ENCODE data around the gene MRPL19. TPM values are rescaled to one million over a fixed set of nuclear protein-coding genes. Genes with fewer than 3 reads are reported as not detected.

MRPL19 gene
- total RNA-seq (50.4 and 52.3 TPM in 2 replicates), polyA plus RNA-seq (10.1 and 13.0 TPM in 2 replicates), polyA minus RNA-seq (15.4 and 21.5 TPM in 2 replicates), Bru-seq, nascent RNA (percentile 77 among the genes with signal in this experiment), BruChase-seq, experiment 1, labeled RNA remaining after a 6-hour chase (percentile 95 among the genes with signal in this experiment), BruChase-seq, experiment 2, labeled RNA remaining after a 2-hour chase (percentile 88 among the genes with signal in this experiment)
- 22.7 and 29.0 TPM in 2 replicates for polyA plus RNA-seq (2011; cell fraction: cytosol; rRNA removed)
- 14.5 and 19.0 TPM in 2 replicates for polyA plus RNA-seq (2011; cell fraction: nucleus; rRNA removed)
- polyA plus RNA-seq (2012), result 41.1 and 55.6 TPM in 2 replicates
- 26.0 TPM for polyA minus RNA-seq (2011; cell fraction: cytosol; rRNA and poly(A)+ RNA removed)
- 40.4 and 42.0 TPM in 2 replicates for polyA minus RNA-seq (2011; cell fraction: nucleus; rRNA and poly(A)+ RNA removed)
- long read RNA-seq, transcript MRPL19-205 (5 exons, 744 nt), result minor isoform, 5 of 206 reads
- long read RNA-seq, transcript MRPL19-202 (6 exons, 3,479 nt), result major isoform, 160 of 206 reads
- long read RNA-seq, partial matches to known transcripts, result 1 of 206 reads
- long read RNA-seq, other reads (novel, unspliced or antisense), result 40 of 206 reads

- Histone ChIP-seq H3K4me3 (replicated peaks in 1 of 3; ENCODE audit: insufficient read depth in 1 of 3, low read depth in 1 of 3, low read length in 3 of 3) (peak within 1 kb of the TSS; percentile 65 to 78 (median 72)), H3K36me3 (ENCODE audit: control insufficient read depth in 2 of 2, extremely low read depth in 1 of 2, insufficient read depth in 2 of 2, low read length in 2 of 2) (peaks cover 9% of the 10 kb centered on the region in 2 experiments), H3K4me1 (ENCODE audit: control insufficient read depth, extremely low read depth, insufficient read depth, low read length) (peaks cover 9% of the 10 kb centered on the region), H3K9ac (replicated peaks; ENCODE audit: extremely low read depth, insufficient read depth, low read length) (peak within 1 kb of the TSS; percentile 68), H4K20me1 (replicated peaks; ENCODE audit: control insufficient read depth, extremely low read depth, insufficient read depth, low read length) (no peaks in the 10 kb centered on the region), H3K9me3 (replicated peaks; ENCODE audit: control insufficient read depth, insufficient read depth, low read length) (no peaks in the 10 kb centered on the region), H3K27ac (ENCODE audit: insufficient read depth, low read depth, low read length) (peak within 1 kb of the TSS; percentile 46), H3K79me2 (ENCODE audit: control insufficient read depth, insufficient read depth, low read length) (peaks cover 18% of the 10 kb centered on the region), H3K9me1 (replicated peaks; ENCODE audit: control insufficient read depth, extremely low read depth, insufficient read depth, low read length) (peaks cover 4% of the 10 kb centered on the region), H3K27me3 (ENCODE audit: control insufficient read depth in 2 of 2, insufficient read depth in 2 of 2, low read length in 2 of 2) (no peaks in the 10 kb centered on the region), H2AFZ (ENCODE audit: low read depth, low read length) (peak within 1 kb of the TSS; percentile 97), H3K4me2 (ENCODE audit: insufficient read depth, low read length) (peak within 1 kb of the TSS; percentile 95)
- no peak for TF ChIP-seq CTCF (IDR thresholded peaks at IDR 0.05; ENCODE audit: extremely low read depth in 1 of 2, insufficient read depth in 1 of 2, low read depth in 1 of 2, low read length in 2 of 2)
- TF ChIP-seq POLR2A (IDR thresholded peaks at IDR 0.05; ENCODE audit: low read depth, low read length), result peak; percentile 68
- no peak for TF ChIP-seq EZH2 (IDR thresholded peaks at IDR 0.05; ENCODE audit: borderline replicate concordance, low read depth, low read length, severe bottlenecking)
- peak; percentile 47 for TF ChIP-seq MYC (IDR thresholded peaks at IDR 0.05; ENCODE audit: low read depth, low read length)
- TF ChIP-seq, protein P1, sequence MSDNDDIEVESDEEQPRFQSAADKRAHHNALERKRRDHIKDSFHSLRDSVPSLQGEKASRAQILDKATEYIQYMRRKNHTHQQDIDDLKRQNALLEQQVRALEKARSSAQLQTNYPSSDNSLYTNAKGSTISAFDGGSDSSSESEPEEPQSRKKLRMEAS (IDR thresholded peaks at IDR 0.05; ENCODE audit: insufficient read depth, insufficient read length), result peak; percentile 7
- TF ChIP-seq POLR2AphosphoS5 (IDR thresholded peaks at IDR 0.05; ENCODE audit: insufficient read depth, low read depth, low read length), result peak; percentile 52
- TF ChIP-seq JUN (IDR thresholded peaks at IDR 0.05; ENCODE audit: borderline replicate concordance, insufficient read depth, insufficient read length, low read depth), result no peak
- TF ChIP-seq GATA2 (IDR thresholded peaks at IDR 0.05; ENCODE audit: insufficient read depth, insufficient read length, low read depth, low read length), result no peak
- TF ChIP-seq FOS (IDR thresholded peaks at IDR 0.05; ENCODE audit: borderline replicate concordance, insufficient read depth, low read length), result no peak
- DNase-seq (ENCODE audit: low read depth, low spot score) (peak; percentile 93), FAIRE-seq (peak; percentile 96)
- dilution Hi-C loops (cut with MboI; ENCODE audit: extremely low pct_ligation_motif_present, low sequenced_read_pairs) (no loop called here), intact Hi-C loops (cut with micrococcal nuclease) (loop anchor here (1.0 kb wide), 1 partner anchor 63 kb away; the partner anchor contains the start of gene GCFC2)
- CTCF ChIA-PET, result interaction anchor here (0.6 to 1.7 kb wide), 7 partner anchors 9 to 181 kb away, joined by 3 to 9 read pairs (median 5); partner anchors contain the start of gene GCFC2
- BruUV-seq (replicated peaks), result no TSS peak
- POLR2A ChIA-PET, result interaction anchor here (0.8 kb wide), 1 partner anchor 64 kb away, joined by 4 read pairs; the partner anchor contains the start of gene GCFC2
Observed at GRCh38 chr2:75646583-75647425, at the start of gene MRPL19. Gene MRPL19, plus strand, starts transcription at chr2:75646783. Its CDS starts 25 bp downstream, at chr2:75646808.

All from endothelial cell of umbilical vein (primary cell).